Measurements from ENCODE around the gene HEXA. TPM values are rescaled to one million over a fixed set of nuclear protein-coding genes. Genes with fewer than 3 reads are reported as not detected.

HEXA gene
- total RNA-seq, 1 donor from 2014 or later = 123 TPM

- DNase-seq (ENCODE audit: low spot score) = no peak
- Mint-ChIP-seq H3K27ac (ENCODE audit: unreplicated experiment) (no peak overlapping the region), H3K4me1 (ENCODE audit: unreplicated experiment) (peaks cover 4% of the 10 kb centered on the region), H3K9me3 (ENCODE audit: unreplicated experiment) (no peaks in the 10 kb centered on the region), H3K36me3 (ENCODE audit: low read depth, unreplicated experiment) (no peaks in the 10 kb centered on the region), H3K4me3 (ENCODE audit: unreplicated experiment) (no peak overlapping the region), H3K27me3 (ENCODE audit: unreplicated experiment) (peaks cover 10% of the 10 kb centered on the region)
- TF ChIP-seq CTCF (IDR thresholded peaks at IDR 0.05; ENCODE audit: unreplicated experiment) = no peak
Observed at GRCh38 chr15:72304596-72304995, 71.2 kb downstream of the HEXA start.

GRCh38 chr15:72302955-72303354 lies 72.9 kb downstream of the HEXA start:
- H3K27me3 Mint-ChIP-seq (ENCODE audit: unreplicated experiment) = peaks cover 10% of the 10 kb centered on the region
- no peak for TF ChIP-seq CTCF (IDR thresholded peaks at IDR 0.05; ENCODE audit: unreplicated experiment)
- H3K4me3 Mint-ChIP-seq (ENCODE audit: unreplicated experiment) = no peak overlapping the region
- no peaks in the 10 kb centered on the region for H3K36me3 Mint-ChIP-seq (ENCODE audit: low read depth, unreplicated experiment)
- no peak overlapping the region for H3K27ac Mint-ChIP-seq (ENCODE audit: unreplicated experiment)
- no peak for DNase-seq (ENCODE audit: low spot score)
- H3K4me1 Mint-ChIP-seq (ENCODE audit: unreplicated experiment) = peaks cover 4% of the 10 kb centered on the region
- no peaks in the 10 kb centered on the region for H3K9me3 Mint-ChIP-seq (ENCODE audit: unreplicated experiment)

Other genes with a start within 250 kb of the HEXA start
- gene GRAMD2A, start 178.2 kb downstream of the HEXA start, total RNA-seq (ENCODE audit: unreplicated experiment) = 0.31 TPM
- gene PKM, start 144.8 kb downstream of the HEXA start, total RNA-seq (ENCODE audit: unreplicated experiment) = 604 TPM
- gene PARP6, start 103.5 kb downstream of the HEXA start, total RNA-seq (ENCODE audit: unreplicated experiment) = 77.4 TPM
- 0.21 TPM for gene CELF6, start 55.9 kb downstream of the HEXA start, total RNA-seq (ENCODE audit: unreplicated experiment)
- not detected for gene TMEM202, start 22.3 kb upstream of the HEXA start, total RNA-seq (ENCODE audit: unreplicated experiment)
- 184 TPM for gene ARIH1, start 98.3 kb upstream of the HEXA start, total RNA-seq (ENCODE audit: unreplicated experiment)